GM21528 (cell line): ENCODE data around the gene CCDC174.
A peak's percentile ranks its signal among the peaks of the same experiment; 100 is the strongest.

Experiments used
- ATAC-seq: cut with Tn5 transposase; IDR thresholded peaks from one replicate; pipeline ENCODE4 v1.9.1; 2021; ENCODE audit warnings: mild to moderate bottlenecking, moderate library complexity; ENCODE audit not compliant: unreplicated experiment, low FRiP score

CCDC174 gene

DNA sequence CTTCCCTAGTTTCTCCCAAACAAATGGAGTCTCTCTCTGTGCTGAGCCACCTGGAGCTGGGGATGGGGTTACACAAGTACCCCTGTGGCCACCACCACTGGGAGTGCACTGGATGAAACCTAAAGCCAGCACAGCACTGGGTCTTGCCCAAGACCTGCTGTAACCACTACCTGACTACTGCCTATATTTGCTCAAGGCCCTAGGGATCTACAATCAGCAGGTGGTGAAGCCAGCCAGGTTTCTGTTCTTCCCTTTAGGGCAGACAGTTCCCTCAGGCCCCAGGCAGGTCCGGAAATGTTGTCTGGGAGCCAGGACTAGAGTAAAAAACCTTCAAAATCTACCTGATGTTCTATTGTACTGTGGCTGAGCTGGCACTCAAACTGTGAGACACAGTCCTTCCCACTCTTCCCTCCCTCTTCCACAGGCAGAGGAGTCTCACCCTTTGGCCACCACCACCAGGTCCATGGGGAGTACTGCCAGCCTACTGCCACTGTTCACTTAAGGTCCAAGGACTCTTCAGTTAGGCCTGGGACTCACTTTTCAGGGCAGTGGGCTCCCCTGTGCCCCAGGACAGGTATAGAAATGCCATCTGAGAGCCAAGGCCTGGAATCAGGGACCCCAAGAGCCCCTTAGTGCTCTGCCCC is 47.2 kb downstream of the CCDC174 start:
- ATAC-seq: no peak

DNA sequence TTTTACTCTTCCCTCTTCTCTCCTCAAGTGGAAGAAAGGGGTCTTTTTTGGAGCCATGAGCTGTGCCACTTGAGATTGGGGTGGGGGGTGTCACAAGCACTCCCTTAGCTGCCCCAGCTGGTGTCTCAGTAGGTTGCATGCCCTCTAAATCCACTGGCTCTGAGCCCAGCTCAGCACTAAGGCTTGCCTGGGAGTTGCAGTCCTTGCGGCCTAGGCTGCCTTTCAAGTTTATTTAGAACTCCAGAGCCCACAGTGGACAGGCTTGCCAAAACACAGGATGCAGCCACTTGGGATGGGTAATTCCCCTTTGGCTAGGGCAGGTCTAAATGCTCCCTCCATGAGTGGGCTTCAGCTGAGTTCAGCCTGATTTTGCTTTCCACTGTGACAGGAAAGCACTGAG is 48.1 kb downstream of the CCDC174 start:
- ATAC-seq: no peak

DNA sequence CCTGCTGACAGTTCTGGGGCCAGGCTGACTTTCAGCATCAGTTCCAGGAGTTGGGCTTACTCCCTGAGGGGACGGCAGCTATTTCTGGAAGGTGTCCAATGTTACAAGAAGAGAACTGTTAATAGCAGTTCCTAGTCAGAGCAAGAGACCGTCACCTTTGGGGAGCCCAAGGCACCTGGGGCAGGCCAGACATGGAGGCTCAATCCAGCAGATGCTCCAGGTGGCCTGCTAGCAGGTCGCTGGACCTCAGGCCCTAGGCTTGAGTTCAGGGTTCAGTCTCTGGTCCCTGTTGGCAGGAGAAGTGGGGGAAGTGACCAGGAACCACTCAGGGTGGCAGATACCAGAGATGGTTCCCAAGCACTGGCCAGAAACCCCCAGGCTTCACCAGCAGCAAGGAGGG is 49.3 kb downstream of the CCDC174 start:
- no peak for ATAC-seq

DNA sequence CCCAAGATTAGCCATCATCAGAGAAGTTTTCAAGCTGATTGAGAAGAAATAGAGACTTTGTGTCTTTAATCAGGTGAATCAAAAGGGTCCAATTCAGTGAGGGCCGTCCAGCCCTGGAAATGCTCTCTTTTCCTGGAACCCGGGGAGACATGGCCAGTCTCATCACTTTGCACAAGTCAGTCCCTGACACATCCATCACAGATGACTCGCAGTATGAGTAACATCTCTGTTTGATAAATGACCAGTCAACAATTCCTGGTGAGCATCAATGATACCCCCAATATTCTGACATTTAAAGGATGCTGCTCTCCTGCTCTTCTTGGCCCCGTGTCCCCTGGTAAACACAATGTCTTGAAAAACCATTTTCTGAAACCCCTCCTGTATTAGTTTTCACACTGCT is 50.1 kb downstream of the CCDC174 start:
- ATAC-seq: no peak

DNA sequence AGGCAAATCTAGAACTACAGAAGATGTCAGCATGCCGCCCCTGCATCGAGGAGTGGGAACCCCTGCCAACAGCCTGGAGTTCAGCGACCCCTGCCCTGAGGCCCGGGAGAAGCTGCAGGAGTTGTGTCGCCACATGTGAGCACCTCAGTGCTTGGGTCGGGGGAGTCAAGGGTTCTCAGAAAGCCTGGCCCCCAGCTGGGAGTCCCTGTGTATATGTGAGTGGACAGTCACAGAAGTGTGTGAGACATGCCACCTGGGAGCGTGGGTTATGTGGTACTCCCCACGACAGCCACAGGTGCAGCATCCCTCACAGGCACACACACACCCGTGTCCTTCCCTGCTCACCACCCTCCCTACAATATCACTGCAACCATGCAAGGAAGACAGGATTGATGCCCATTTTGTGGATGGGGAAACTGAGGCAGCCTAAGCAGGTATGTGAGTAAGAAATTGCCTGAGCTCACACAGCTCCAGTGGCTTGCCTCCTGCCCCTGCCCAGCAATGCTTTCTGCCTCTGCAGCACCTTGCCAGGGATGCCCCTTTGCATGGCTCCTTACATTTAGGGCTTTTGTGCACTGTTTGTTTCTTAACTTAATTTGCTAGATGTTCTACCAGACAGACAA is 51.7 kb downstream of the CCDC174 start:
- no peak for ATAC-seq

DNA sequence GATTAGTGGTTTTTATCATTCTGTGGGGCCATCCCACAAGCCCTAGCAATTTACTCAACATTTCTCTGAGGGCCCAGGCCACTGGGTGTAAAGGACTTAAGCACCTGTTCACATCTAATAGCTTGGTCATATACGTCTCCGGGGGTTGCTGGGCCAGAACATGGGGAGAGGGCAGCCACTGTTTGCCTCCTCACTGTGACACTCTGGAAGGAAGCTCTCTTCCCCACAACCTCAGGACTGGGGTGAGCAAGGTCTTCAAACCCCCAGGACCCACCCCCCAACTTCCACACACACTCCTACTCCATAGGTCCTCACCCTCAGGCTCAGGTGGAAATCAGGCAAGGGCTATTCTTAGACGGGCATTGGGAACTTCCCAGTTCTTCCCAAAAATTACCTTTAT is 52.2 kb downstream of the CCDC174 start:
- no peak for ATAC-seq

DNA sequence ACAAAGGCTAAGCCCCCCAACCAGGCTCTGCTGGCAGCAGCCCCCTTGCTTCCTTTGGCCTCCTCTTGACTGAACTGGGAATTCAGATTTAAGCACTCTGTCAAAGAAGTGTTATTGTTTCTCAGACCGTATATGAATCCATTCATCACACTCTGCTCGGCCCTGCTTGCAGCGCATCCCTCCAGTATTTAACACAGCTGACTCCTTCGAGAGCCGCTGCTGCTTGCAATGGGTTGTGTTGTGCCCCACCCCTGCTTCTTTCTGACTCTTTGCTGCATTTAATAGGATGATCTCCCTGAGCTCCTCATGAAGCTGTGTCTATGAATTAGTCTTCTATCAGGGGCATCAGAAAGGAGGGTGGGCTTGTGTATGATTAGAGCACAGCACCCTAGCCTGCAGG is 54.5 kb downstream of the CCDC174 start:
- ATAC-seq: no peak

DNA sequence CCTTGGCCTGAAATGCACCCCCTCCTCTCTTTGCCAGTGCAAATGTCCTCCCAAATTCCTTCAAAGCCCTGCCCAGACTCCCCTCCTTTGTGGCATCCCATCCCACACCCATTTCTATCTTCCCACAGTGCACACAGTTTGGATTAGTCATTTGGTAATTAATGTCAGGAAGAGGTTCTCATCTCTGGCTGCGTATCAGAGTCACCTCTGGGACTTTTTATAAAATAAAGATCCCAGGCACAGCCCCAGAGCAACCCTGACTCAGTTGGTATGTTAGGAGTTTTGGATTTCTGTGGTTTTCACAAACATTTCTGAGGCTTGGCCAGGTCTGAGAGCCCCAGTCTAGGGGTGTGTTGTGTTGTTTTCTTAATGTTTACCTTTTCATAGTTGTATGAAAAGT is 65.0 kb downstream of the CCDC174 start:
- no peak for ATAC-seq

DNA sequence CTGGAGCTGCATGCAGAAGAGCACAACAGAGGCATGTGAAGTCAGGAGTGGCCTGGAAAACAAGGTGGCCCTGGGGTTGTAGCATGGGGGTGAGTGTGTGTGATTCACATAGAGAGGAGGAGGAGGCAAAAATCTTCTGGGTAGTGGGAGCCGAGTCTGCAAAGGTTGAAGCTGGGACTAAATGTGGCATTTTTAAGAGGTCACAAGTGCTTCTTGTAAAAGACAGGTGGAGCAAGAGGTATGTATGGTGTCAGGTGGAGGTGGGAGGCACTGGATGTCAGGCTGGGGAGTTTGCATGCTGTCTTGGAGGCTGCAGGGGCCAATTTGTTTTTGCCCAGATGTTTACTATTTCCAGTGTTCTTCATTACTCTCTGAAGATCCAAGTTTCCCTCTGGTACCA is 65.7 kb downstream of the CCDC174 start:
- ATAC-seq: no peak

DNA sequence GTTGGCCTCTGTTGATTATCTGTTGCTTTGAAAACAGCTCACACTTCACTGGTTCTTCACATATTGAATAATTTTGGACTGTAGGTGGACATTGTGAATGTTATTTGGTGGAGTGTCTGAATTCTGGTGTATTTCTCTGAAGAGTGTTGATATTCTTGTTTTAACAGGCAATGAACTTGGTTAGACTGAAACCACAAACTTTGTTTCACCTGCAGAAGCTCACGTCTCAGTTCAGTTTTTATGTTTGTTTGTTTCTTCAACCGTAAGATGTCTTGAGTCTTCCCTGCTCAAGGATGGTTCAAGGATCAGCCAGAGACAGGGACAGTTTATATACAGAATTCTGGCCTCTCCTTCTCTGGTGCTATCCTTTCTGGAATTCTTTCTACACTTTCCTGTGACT is 67.0 kb downstream of the CCDC174 start:
- ATAC-seq: peak; percentile 62

DNA sequence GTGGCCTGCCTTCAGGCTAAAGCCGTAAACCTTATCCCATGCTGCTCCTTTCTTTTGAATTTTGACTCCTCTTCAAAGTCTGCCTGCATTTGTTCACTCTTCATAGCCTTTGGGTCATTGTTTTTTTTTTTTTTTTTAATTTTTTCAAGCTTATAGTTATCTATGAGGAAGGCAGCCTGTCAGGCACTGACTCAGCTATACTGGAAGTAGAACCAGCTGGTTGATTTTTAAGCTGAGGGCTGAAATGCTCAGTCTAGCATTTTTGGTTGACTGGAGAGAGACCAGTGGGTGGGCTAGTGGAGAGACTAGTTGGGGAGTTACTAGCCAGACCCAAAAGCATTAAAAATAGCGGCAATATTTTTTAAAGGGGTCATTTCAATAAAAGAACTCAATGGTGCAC is 67.4 kb downstream of the CCDC174 start:
- no peak for ATAC-seq

DNA sequence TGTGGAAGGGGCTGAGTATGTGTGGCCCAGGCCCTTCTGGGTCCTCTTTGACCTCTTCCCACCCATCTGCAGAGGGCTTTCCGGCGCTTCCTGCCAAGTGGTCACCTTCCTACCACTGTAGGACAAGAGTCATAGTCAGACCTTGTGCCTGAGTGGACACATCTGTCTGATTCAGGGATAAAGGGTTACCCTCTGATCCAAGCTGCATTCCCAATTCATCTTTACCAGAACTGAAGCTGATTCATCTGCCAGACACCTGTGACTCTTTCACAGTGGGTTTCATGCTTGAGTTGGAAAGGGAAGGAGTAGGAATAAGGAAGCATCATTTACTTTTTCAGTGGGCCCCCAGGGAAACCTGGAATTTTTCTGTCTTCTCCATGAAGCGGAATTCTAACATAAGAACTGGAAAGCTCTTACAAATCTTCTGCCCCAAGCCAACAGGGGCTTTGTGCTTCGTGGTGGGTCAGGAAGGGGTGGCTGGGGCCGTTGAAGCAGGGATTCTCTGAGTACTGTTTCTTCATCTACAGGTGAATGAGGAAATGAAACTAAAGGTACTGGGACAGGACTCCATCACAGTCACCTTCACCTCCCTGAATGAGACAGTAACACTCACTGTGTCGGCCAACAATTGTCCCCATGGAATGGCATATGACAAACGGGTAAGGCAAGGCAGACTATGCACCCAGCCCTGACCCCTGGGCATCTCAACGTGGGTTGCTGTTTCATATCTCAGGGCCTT is 69.7 kb downstream of the CCDC174 start:
- ATAC-seq: no peak
